BLaER1 treated with 17β-estradiol and CSF1 and Interleukin-3, amounts not matched to agents 10 nM and 100 nM (cell line): ENCODE data around the gene PPP1R15A.
"Not testable (repeated sequence)": the region's sequence is repeated elsewhere in the genome, so short reads cannot be mapped to it uniquely, and the experiment has no call there.

Experiments
- H3K27ac ChIP-seq, 11 experiments: shearing (Covaris generic); formaldehyde crosslinking; 2 replicates each; pipeline ENCODE4 v1.8.1; 2022
- H3K27me3 ChIP-seq, 11 experiments: shearing (Covaris generic); formaldehyde crosslinking; 2 replicates each; pipeline ENCODE4 v1.8.1; 2022
- H3K36me3 ChIP-seq, 11 experiments: shearing (Covaris generic); formaldehyde crosslinking; 2 replicates each; pipeline ENCODE4 v1.8.1; 2022
- H3K4me1 ChIP-seq, 10 experiments: shearing (Covaris generic); formaldehyde crosslinking; 2 replicates each; pipeline ENCODE4 v1.8.1; 2022
- H3K4me2 ChIP-seq, 11 experiments: shearing (Covaris generic); formaldehyde crosslinking; 2 replicates each; pipeline ENCODE4 v1.8.1; 2022
- H3K4me3 ChIP-seq, 10 experiments: shearing (Covaris generic); formaldehyde crosslinking; 2 replicates each; pipeline ENCODE4 v1.8.1; 2022
- H3K9ac ChIP-seq, 11 experiments: shearing (Covaris generic); formaldehyde crosslinking; 2 replicates each; pipeline ENCODE4 v1.8.1; 2022
- H3K9me3 ChIP-seq, 11 experiments: shearing (Covaris generic); formaldehyde crosslinking; replicated peaks in 1 of 11; 2 replicates each; pipeline ENCODE4 v1.8.1; 2022
- H4K20me1 ChIP-seq, 11 experiments: shearing (Covaris generic); formaldehyde crosslinking; 2 replicates each; pipeline ENCODE4 v1.8.1; 2022
- Cebpa-rat ChIP-seq, 11 experiments: shearing (Covaris generic); IDR thresholded peaks; 2 replicates each; pipeline ENCODE4 v1.8.1; 2022

The PPP1R15A gene

DNA sequence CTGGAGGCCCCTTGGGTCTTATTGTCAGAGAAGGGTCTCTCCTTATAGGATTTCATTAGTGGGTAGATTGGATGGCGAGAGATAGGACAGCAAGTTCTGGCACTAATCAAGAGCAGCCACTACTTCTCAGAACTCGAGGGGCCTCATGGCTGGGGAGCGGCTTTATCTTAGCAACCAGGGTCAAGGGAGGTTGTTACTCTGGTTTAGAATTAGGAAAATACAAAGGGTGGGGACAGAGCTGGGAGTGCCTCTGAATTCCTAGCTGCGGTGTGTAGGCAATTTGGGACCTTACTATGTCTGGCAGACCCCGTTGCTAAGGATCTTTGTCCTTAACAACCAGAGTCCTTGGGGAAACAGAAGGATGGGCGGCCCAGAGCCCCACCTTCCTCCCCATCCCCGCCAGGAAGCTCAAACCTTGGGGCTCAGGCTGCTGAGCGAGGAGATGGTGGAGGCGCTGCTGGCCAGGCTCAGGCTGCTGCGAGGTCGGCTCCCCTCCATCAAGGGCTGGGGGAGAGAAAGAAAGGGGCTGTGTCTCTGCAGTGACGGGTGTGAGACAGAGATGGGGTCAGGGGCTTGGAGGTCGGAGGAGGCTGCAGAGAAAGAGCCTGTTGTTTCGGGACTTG, 5.0 kb upstream of the PPP1R15A start:
- H3K27ac ChIP-seq = peak overlapping the region in 6 of 11 experiments; percentile 22 to 67 (median 60); a peak in 6 of 22 replicates
- H3K4me1 ChIP-seq = peaks cover 37 to 49% (median 41%) of the 10 kb centered on the region in 10 experiments
- no peak for TF ChIP-seq Cebpa-rat (IDR thresholded peaks at IDR 0.05)
- H4K20me1 ChIP-seq = no peaks in the 10 kb centered on the region
- H3K27me3 ChIP-seq = no peaks in the 10 kb centered on the region
- peak overlapping the region in 1 of 10 experiments; percentile 14; a peak in 1 of 20 replicates for H3K4me3 ChIP-seq
- H3K9ac ChIP-seq = peak overlapping the region in 7 of 11 experiments; percentile 25 to 62 (median 51); a peak in 11 of 22 replicates
- H3K36me3 ChIP-seq = no peaks in the 10 kb centered on the region
- H3K9me3 ChIP-seq = no peaks in the 10 kb centered on the region
- H3K4me2 ChIP-seq = peak overlapping the region; percentile 56 to 83 (median 78)

DNA sequence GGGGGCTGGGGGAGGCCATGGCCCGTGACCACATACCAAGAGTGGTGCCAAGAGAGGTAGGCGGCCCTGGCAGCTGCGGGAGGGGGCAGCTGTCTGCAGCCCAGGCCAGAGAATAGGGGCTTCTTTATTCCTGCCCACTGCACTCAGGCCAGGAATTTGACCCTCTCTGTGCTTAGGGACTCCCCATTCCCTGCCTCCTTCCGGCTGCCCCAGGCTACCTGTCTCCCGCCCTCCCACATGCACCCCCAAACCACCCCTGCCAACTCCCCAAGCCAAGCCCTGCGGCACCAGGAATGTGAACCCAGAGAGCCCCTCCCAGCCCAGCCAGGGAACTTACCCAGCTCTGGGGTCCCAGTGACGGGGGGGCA, 4.5 kb upstream of the PPP1R15A start:
- Histone ChIP-seq H3K36me3 (no peaks in the 10 kb centered on the region), H4K20me1 (peaks cover 0 to 5% (median 0%) of the 10 kb centered on the region in 11 experiments; a peak in 6 of 22 replicates), H3K9me3 (no peaks in the 10 kb centered on the region), H3K9ac (peak overlapping the region; percentile 17 to 62 (median 51); a peak in 17 of 22 replicates), H3K27me3 (no peaks in the 10 kb centered on the region), H3K4me3 (peak overlapping the region in 1 of 10 experiments; percentile 14; a peak in 1 of 20 replicates), H3K27ac (peak overlapping the region; percentile 23 to 67 (median 59); a peak in 18 of 22 replicates), H3K4me2 (peak overlapping the region; percentile 56 to 83 (median 78)), H3K4me1 (peaks cover 37 to 49% (median 41%) of the 10 kb centered on the region in 10 experiments)
- no peak for TF ChIP-seq Cebpa-rat (IDR thresholded peaks at IDR 0.05)

DNA sequence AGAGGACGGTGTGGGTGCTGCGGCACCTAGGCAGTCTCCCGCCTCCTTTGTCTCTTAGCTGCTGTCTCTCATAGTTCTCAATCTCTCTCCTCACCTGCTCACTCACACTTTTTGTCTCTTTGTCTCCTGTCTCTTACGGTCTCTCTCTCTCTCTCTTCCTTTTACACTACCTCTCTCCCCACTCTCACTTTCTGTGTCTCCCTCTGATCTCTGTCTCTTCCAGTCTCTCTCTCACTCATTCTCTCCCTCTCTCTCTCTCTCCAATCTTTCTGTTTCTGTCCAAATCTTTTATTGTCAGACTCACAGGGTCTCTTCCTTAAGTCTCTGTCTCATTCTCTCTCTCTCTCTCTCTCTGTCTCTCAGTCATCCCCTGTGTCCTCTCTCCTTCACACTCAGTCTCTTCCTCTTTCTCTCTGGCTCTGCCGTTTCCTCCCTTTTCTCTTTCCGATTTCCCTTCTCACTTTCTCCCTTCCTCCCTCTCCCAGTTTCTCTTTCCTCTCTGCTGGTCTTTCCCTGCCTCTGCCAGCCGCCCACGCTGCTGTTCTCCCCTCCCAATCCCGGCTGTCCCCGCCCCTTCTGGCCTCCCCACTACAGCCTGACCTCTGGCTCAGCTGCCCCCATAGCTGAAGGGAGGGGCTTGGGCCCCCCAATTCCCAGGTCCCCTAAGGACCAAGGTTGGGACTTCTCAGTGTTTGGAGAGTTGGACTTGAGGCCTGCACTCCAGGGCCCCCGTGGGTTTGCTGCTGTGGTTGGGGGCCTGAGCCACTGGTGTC, 3.9 kb upstream of the PPP1R15A start, which contains the start of gene PLEKHA4:
PLEKHA4 (minus strand) TSS at position 504 of the 773 bp plus-strand sequence. CDS start 997 bp downstream, outside the sequence.
- no peak for TF ChIP-seq Cebpa-rat (IDR thresholded peaks at IDR 0.05)
- H3K4me3 ChIP-seq = peak within 1 kb of the TSS in 1 of 10 experiments; percentile 14; a peak in 1 of 20 replicates
- peaks cover 0 to 2% (median 1%) of the 10 kb centered on the region in 11 experiments; a peak in 8 of 22 replicates for H3K36me3 ChIP-seq
- no peaks in the 10 kb centered on the region for H3K9me3 ChIP-seq
- peaks cover 39 to 49% (median 43%) of the 10 kb centered on the region in 10 experiments for H3K4me1 ChIP-seq
- no peaks in the 10 kb centered on the region for H3K27me3 ChIP-seq
- H4K20me1 ChIP-seq = peaks cover 3 to 10% (median 4%) of the 10 kb centered on the region in 11 experiments; a peak in 18 of 22 replicates
- H3K9ac ChIP-seq = peak within 1 kb of the TSS; percentile 17 to 62 (median 51); a peak in 19 of 22 replicates
- peak within 1 kb of the TSS; percentile 23 to 67 (median 59); a peak in 21 of 22 replicates for H3K27ac ChIP-seq
- peak within 1 kb of the TSS; percentile 56 to 83 (median 78) for H3K4me2 ChIP-seq

DNA sequence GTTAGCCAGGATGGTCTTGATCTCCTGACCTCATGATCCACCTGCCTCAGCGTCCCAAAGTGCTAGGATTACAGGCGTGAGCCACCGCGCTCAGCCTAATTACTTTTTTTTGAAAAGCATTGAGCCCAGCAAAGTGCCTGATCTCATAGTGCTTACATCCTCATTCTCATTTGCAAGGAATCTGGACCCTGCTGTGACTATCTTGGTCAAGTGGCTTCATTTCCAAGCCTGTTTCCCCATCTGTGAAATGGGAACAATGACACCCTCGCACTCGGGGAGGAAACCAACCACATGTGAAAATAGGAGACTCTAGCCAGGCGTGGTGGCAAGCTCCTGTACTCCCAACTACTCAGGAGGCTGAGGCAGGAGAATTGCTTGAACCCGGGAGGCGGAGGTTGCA, 2.2 kb upstream of the PPP1R15A start:
- no peak overlapping the region for H3K4me2 ChIP-seq
- H3K9ac ChIP-seq = no peak overlapping the region
- no peaks in the 10 kb centered on the region for H3K9me3 ChIP-seq
- TF ChIP-seq Cebpa-rat (IDR thresholded peaks at IDR 0.05) = no peak
- H3K27me3 ChIP-seq = no peaks in the 10 kb centered on the region
- peaks cover 41 to 66% (median 60%) of the 10 kb centered on the region in 10 experiments for H3K4me1 ChIP-seq
- no peak overlapping the region for H3K4me3 ChIP-seq
- peaks cover 20 to 28% (median 21%) of the 10 kb centered on the region in 11 experiments; a peak in 19 of 22 replicates for H4K20me1 ChIP-seq
- H3K36me3 ChIP-seq = peaks cover 16 to 19% (median 16%) of the 10 kb centered on the region in 11 experiments; a peak in 20 of 22 replicates
- H3K27ac ChIP-seq = no peak overlapping the region

DNA sequence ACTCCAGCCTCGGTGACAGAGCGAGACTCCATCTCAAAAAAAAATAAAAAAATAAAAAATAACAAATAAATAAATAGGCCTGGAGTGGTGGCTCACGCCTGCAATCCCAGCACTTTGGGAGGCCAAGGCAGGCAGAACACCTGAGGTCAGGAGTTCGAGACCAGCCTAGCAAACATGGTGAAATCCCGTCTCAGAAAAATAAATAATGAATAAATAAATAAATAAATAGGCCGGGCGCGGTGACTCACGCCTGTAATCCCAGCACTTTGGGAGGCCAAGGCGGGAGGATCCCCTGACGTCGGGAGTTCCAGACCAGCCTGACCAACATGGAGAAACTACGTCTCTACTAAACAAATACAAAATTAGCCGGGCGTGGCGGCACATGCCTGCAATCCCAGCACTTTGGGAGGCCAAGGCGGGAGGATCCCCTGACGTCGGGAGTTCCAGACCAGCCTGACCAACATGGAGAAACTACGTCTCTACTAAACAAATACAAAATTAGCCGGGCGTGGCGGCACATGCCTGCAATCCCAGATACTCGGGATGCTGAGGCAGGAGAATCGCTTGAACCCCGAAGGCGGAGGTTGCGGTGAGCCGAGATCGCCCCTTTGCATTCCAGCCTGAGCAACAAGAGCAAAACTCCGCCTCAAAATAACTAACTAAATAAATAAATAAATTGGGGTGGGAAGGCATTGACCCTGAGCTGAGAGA, 595 bp upstream of the PPP1R15A start:
- H3K36me3 ChIP-seq = peaks cover 22 to 32% (median 28%) of the 10 kb centered on the region in 11 experiments; a peak in 20 of 22 replicates
- not testable (repeated sequence) for H3K27me3 ChIP-seq, H3K9me3 ChIP-seq
- peak overlapping the region in 9 of 11 experiments; percentile 41 to 100 (median 97); a peak in 12 of 22 replicates for H3K27ac ChIP-seq
- H3K4me2 ChIP-seq = peak overlapping the region in 10 of 11 experiments; percentile 35 to 98 (median 50); a peak in 14 of 22 replicates
- peak overlapping the region in 3 of 10 experiments; percentile 89 to 91 (median 91); a peak in 3 of 20 replicates for H3K4me3 ChIP-seq
- peaks cover 40 to 68% (median 64%) of the 10 kb centered on the region in 10 experiments for H3K4me1 ChIP-seq
- H4K20me1 ChIP-seq = peaks cover 26 to 42% (median 36%) of the 10 kb centered on the region in 11 experiments
- peak overlapping the region in 3 of 11 experiments; percentile 97 to 99 (median 98); a peak in 6 of 22 replicates for H3K9ac ChIP-seq

DNA sequence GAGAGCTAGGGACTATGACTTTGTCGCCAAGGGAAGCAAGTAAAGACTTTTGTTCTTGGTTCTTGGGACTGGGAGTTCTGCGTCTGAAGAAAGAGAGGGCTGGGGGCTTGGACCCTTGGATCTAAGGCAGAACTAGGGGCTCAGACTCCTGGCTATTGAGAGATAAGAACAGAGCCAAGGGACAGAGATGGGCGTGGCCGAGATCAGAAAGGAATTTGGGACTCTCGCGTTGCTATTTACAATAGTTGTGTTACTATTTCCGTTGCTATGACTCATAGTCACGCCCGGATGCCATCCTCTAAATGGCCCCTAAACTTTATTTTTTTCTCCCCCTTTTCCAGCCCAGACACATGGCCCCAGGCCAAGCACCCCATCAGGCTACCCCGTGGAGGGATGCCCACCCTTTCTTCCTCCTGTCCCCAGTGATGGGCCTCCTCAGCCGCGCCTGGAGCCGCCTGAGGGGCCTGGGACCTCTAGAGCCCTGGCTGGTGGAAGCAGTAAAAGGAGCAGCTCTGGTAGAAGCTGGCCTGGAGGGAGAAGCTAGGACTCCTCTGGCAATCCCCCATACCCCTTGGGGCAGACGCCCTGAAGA, 759 bp downstream of the PPP1R15A start:
- H3K9ac ChIP-seq = peak overlapping the region; percentile 96 to 100 (median 99)
- no peaks in the 10 kb centered on the region for H3K27me3 ChIP-seq
- TF ChIP-seq Cebpa-rat (IDR thresholded peaks at IDR 0.05) = no peak
- peak overlapping the region; percentile 88 to 99 (median 91) for H3K4me3 ChIP-seq
- H3K4me1 ChIP-seq = peaks cover 40 to 68% (median 64%) of the 10 kb centered on the region in 10 experiments
- peak overlapping the region; percentile 89 to 100 (median 98) for H3K4me2 ChIP-seq
- H4K20me1 ChIP-seq = peaks cover 26 to 51% (median 38%) of the 10 kb centered on the region in 11 experiments
- H3K36me3 ChIP-seq = peaks cover 27 to 46% (median 38%) of the 10 kb centered on the region in 11 experiments; a peak in 21 of 22 replicates
- H3K27ac ChIP-seq = peak overlapping the region; percentile 96 to 100 (median 98)
- H3K9me3 ChIP-seq = peaks cover 0 to 10% (median 0%) of the 10 kb centered on the region in 11 experiments; a peak in 4 of 22 replicates

DNA sequence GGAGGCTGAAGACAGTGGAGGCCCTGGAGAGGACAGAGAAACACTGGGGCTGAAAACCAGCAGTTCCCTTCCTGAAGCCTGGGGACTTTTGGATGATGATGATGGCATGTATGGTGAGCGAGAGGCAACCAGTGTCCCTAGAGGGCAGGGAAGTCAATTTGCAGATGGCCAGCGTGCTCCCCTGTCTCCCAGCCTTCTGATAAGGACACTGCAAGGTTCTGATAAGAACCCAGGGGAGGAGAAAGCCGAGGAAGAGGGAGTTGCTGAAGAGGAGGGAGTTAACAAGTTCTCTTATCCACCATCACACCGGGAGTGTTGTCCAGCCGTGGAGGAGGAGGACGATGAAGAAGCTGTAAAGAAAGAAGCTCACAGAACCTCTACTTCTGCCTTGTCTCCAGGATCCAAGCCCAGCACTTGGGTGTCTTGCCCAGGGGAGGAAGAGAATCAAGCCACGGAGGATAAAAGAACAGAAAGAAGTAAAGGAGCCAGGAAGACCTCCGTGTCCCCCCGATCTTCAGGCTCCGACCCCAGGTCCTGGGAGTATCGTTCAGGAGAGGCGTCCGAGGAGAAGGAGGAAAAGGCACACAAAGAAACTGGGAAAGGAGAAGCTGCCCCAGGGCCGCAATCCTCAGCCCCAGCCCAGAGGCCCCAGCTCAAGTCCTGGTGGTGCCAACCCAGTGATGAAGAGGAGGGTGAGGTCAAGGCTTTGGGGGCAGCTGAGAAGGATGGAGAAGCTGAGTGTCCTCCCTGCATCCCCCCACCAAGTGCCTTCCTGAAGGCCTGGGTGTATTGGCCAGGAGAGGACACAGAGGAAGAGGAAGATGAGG, 1.5 kb downstream of the PPP1R15A start:
- H4K20me1 ChIP-seq = peaks cover 26 to 58% (median 38%) of the 10 kb centered on the region in 11 experiments
- peak overlapping the region; percentile 88 to 99 (median 91) for H3K4me3 ChIP-seq
- peaks cover 34 to 53% (median 45%) of the 10 kb centered on the region in 11 experiments; a peak in 21 of 22 replicates for H3K36me3 ChIP-seq
- H3K9me3 ChIP-seq = peaks cover 0 to 13% (median 0%) of the 10 kb centered on the region in 11 experiments; a peak in 4 of 22 replicates
- H3K4me1 ChIP-seq = peaks cover 40 to 68% (median 64%) of the 10 kb centered on the region in 10 experiments
- peak overlapping the region; percentile 96 to 100 (median 99) for H3K9ac ChIP-seq
- TF ChIP-seq Cebpa-rat (IDR thresholded peaks at IDR 0.05) = no peak
- H3K27me3 ChIP-seq = no peaks in the 10 kb centered on the region
- peak overlapping the region; percentile 96 to 100 (median 98) for H3K27ac ChIP-seq
- H3K4me2 ChIP-seq = peak overlapping the region; percentile 89 to 100 (median 98)
